RKO (cell line): Measurements from ENCODE around the gene MKRN2.
"Not testable (repeated sequence)": the region's sequence is repeated elsewhere in the genome, so short reads cannot be mapped to it uniquely, and the experiment has no call there.

ENCODE experiments used
- DNase-seq: peaks from one replicate; pipeline ENCODE4 v3.0.0-alpha.2; 2016; ENCODE audit warnings: low spot score

The MKRN2 gene

GRCh38 chr3:12588039-12589009 lies 31.4 kb downstream of the MKRN2 start:
- DNase-seq, result peak; percentile 24

DNA sequence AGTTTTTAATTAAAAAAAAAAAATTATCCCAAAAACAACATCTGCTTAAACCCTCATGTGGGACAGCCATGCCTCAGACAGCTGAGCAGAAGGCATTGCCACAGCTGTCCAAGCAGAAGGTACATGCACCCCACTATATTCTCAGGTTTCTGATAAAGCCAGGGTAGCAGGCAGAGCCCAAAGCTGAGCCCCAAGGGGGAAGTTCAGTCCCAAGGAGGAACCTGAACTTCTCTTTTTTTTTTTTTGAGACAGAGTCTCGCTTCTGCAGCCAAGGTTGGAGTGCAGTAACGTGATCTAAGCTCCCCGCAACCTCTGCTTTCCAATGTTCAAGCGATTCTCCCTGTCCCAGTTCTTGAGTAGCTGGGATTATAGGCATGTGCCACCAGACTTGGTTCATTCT lies 33.2 kb downstream of the MKRN2 start:
- DNase-seq, result no peak

GRCh38 chr3:12591456-12591855 lies 34.6 kb downstream of the MKRN2 start:
- no peak for DNase-seq

DNA sequence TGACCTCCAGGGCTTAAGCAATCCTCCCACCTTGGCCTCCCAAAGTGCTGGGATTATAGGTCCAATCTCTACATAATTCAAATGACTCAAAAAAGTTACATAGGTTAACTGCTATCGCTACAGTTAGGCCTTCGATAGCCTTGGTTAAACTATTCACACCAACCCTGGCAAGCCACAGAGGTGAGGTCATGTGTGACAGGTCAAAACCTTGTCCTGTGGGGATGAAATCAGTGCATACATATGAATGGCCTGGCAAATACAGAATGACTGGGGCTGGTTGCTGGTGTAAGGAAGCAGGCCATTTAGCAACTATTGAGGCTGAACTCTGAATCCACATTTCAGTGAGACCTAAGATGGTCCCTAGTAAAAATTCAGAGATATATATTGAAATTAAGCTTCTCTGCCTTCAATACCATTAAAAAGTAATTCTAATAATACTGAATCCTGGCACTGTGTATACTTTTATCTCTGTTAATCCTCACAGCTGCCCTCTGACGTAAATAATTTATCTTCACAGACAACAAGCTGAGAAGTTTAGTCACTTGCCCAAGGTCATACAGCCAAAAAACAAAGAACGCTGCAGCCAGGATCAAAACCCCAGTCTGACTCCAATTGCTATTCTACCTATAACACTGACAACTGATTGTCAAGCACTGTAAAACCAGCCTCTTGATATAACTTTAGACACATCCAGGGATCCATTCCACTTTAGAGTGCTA lies 35.3 kb downstream of the MKRN2 start:
- no peak for DNase-seq

DNA sequence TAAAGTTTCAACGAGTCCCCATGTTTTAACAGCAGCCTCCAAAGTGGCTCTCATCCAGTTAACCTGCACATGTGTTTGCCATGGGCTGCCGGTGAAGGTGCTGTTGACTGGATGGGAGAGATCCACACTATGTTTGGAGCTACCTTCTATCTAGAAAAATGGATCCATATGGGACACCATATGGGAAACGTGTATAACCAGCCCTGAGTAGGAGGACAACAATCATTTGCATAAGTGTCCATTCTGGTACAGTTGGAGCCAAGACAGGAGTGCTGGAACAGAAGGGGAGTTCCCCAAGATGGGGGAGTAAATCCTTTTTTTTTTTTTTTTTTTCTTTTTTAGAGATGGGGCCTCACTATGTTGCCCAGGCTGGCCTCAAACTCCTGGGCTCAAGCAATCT lies 36.6 kb downstream of the MKRN2 start:
- DNase-seq, result no peak

GRCh38 chr3:12598890-12599289 lies 42.0 kb downstream of the MKRN2 start:
- DNase-seq, result no peak

GRCh38 chr3:12601072-12601471 lies 44.2 kb downstream of the MKRN2 start:
- no peak for DNase-seq

DNA sequence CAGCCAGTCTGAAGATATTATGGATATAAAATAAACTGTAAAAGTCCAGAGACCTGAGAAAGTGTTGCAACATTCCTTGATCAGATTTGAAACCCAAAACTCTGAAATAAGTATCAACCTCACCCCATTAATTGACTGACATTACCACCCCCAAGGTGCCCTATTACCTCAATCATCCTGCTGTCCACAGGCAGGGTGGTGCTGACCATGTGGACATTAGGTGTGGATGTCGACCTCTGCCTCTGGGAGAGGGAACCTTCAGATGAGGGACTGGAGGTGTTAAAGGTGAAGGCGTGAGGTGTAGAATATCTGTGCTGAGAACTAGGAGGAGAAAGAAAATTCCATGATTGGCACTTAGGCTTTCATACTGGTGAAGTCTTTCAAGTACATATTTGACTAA lies 47.1 kb downstream of the MKRN2 start:
- DNase-seq, result no peak

DNA sequence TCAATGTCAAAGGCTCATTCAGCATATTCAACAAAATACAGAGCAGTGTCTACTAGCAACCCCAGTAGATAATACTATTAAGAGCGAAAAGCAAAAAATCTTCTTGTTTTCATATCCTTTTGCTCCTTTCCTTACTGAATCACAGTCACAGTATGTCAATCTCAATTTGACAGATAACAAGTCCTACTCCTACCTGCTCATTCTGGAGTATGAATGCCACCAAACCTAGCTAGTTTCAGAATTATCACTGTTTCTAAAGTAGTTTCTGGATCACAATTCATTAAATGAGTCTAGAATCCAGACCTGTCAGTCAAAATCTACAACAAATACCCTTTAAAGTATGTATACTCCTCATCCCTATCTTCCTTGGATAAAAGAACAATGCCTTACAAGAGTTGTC lies 51.5 kb downstream of the MKRN2 start:
- no peak for DNase-seq

GRCh38 chr3:12611117-12611516 lies 54.2 kb downstream of the MKRN2 start:
- no peak for DNase-seq

- no peak for DNase-seq
Measured at GRCh38 chr3:12612514-12613226, 55.8 kb downstream of the MKRN2 start.

GRCh38 chr3:12613250-12613649 lies 56.4 kb downstream of the MKRN2 start:
- no peak for DNase-seq

DNA sequence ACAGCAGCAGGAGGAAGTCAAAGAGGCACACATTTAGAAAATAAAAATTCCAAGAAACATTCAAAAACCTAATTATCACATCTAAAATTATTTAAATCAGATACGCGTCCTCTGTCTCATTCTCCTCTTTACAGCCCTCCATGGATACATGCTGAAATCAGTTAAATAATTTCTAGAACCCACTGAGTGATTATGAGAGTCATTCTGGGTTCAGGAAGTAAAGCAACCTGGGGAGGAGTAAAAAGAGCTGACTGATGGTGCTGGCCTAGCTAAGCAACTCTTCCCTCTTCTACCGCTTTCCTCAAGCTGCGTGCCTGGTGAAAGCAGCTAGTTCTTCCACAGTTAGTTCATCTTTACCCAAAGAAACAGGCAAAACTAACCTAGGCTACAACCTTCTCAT lies 58.4 kb downstream of the MKRN2 start:
- DNase-seq, result no peak

GRCh38 chr3:12618426-12618825 lies 61.5 kb downstream of the MKRN2 start:
- DNase-seq, result no peak

GRCh38 chr3:12620305-12620704 lies 63.4 kb downstream of the MKRN2 start:
- no peak for DNase-seq

GRCh38 chr3:12620729-12621128 lies 63.8 kb downstream of the MKRN2 start:
- no peak for DNase-seq

- DNase-seq, result no peak
Measured at GRCh38 chr3:12622335-12622734, 65.4 kb downstream of the MKRN2 start.

DNA sequence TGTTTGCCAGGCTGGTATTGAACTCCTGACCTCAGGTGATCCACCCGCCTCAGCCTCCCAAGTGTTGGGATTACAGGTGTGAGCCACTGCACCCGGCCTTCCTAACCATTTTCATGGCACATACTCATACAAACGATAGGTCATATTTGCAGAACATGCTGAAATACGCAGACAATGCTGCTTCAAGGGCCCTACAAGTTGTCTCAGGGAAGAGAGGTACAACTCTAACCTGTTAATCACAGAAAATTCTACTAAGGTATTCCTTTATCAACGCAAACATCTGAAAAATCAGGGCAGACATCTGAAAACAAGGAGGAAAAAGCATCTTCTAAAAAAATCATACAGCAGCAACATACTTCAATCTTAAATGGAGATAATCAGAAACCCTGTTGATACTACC lies 67.2 kb downstream of the MKRN2 start:
- DNase-seq, result no peak

DNA sequence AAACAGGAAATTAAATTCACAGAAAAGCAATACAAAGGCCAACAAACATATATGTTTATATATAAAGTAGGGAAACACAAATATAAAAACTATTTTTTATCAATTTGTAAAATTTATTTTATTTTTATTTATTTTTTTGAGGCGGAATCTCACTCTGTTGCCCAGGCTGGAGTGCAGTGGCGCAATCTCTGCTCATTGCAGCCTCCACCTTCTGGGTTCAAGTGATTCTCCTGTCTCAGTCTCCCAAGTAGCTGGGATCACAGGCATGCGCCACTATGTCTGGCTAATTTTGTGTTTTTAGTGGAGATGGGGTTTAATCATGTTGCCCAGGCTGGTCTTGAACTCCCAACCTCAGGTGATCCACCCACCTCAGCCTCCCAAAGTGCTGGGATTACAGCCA lies 68.1 kb downstream of the MKRN2 start:
- DNase-seq, result not testable (repeated sequence)

GRCh38 chr3:12627370-12627769 lies 70.5 kb downstream of the MKRN2 start:
- no peak for DNase-seq

- DNase-seq, result no peak
Measured at GRCh38 chr3:12628813-12629212, 71.9 kb downstream of the MKRN2 start.

DNA sequence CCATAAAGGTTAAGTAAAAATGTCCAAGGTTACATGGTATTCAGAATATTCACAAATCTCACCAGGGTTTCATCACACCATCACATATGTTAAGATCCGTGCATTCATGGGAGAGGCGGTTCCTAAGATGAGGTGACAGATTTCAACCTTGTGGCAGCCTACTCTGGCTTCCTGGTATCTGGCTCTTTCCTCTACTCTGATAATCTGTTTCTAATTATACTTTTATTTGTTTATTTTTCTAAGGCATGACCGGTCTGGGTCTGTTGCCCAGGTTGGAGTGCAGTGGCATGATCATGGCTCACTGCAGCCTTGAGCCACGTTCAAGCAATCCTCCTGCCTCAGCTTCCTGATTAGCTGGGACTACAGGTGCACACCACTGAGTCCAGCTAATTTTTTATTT lies 72.7 kb downstream of the MKRN2 start:
- no peak for DNase-seq

DNA sequence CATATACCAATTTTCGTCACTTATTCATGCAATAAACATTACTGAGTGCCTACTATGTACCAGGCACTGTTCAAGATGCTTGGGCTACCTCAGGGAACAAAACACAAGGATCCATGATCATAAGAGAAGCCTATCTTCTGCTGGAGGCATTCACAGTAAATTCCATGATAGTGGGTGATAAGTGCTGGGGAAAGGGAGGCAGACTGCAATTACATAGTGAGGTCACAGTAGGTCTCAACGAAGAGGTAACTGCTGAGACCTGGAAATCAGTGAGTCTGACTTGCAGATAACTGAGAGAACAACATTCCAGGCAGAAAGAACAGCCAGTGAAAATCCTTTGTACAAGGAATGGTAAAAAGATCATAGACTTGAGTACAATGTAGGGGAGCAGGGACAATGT lies 73.4 kb downstream of the MKRN2 start:
- no peak for DNase-seq
